GM23338 (cell line): ENCODE measurements around the gene GBF1.

ENCODE experiments used
- CTCF ChIP-seq, 2 experiments: fragments of 200-600 bp in 1 of 2; sonication (generic) in 1 of 2; conservative IDR thresholded peaks; 2 replicates each; pipeline versions ENCODE4 v1.5.1 to v1.6.1; 2016 to 2017; ENCODE audit warnings: antibody characterized with exemption in 2 of 2, low read depth in 2 of 2, mild to moderate bottlenecking in 2 of 2, moderate library complexity in 1 of 2
- EZH2 ChIP-seq: fragments of 200-600 bp; sonication (generic); IDR thresholded peaks from one replicate; pipeline ENCODE4 v1.8.0; 2017; ENCODE audit warnings: antibody characterized with exemption, mild to moderate bottlenecking, low read depth; ENCODE audit not compliant: unreplicated experiment
- EZH2phosphoT487 ChIP-seq: fragments of 200-600 bp; sonication (generic); IDR thresholded peaks from one replicate; pipeline ENCODE4 v1.8.1; 2018; ENCODE audit warnings: antibody characterized with exemption; ENCODE audit not compliant: unreplicated experiment
- POLR2AphosphoS5 ChIP-seq: IDR thresholded peaks from 2 replicates; pipeline ENCODE4 v1.6.1; 2016; ENCODE audit warnings: antibody characterized with exemption, low read depth

GRCh38 chr10:102421757-102422512, 176.6 kb downstream of the GBF1 start:
- TF ChIP-seq EZH2phosphoT487 (no peak), CTCF (conservative IDR thresholded peaks at IDR 0.05; ENCODE audit: low read depth in 2 of 2) (no peak), POLR2AphosphoS5 (no peak; the same call in 1 of the 2 replicates), EZH2 (no peak)
